ENCODE measurements around the gene ZNF212.

ZNF212 gene

GRCh38 chr7:149286811-149287400, 47.5 kb downstream of the ZNF212 start:
- no peak for DNase-seq (ENCODE audit: low spot score)

- no peak for DNase-seq (ENCODE audit: low spot score)
Measured at GRCh38 chr7:149287622-149288021, 48.2 kb downstream of the ZNF212 start.

- DNase-seq (ENCODE audit: low spot score) = no peak
Measured at GRCh38 chr7:149289262-149289661, 49.8 kb downstream of the ZNF212 start.

GRCh38 chr7:149289856-149290255, 50.4 kb downstream of the ZNF212 start:
- DNase-seq (ENCODE audit: low spot score) = no peak

- DNase-seq (ENCODE audit: low spot score) = no peak
Measured at GRCh38 chr7:149291036-149291780, 51.8 kb downstream of the ZNF212 start.

GRCh38 chr7:149291781-149292461, 52.5 kb downstream of the ZNF212 start:
- DNase-seq (ENCODE audit: low spot score) = no peak

GRCh38 chr7:149292462-149292823, 53.0 kb downstream of the ZNF212 start:
- DNase-seq (ENCODE audit: low spot score) = no peak

GRCh38 chr7:149293338-149293737, 53.9 kb downstream of the ZNF212 start:
- no peak for DNase-seq (ENCODE audit: low spot score)

- DNase-seq (ENCODE audit: low spot score) = no peak
Measured at GRCh38 chr7:149293946-149294633, 54.6 kb downstream of the ZNF212 start.

GRCh38 chr7:149294634-149295480, 55.4 kb downstream of the ZNF212 start:
- no peak for DNase-seq (ENCODE audit: low spot score)

GRCh38 chr7:149295481-149295850, 56.0 kb downstream of the ZNF212 start:
- DNase-seq (ENCODE audit: low spot score) = no peak

GRCh38 chr7:149296368-149296767, 56.9 kb downstream of the ZNF212 start:
- no peak for DNase-seq (ENCODE audit: low spot score)

GRCh38 chr7:149297034-149297755, 57.7 kb downstream of the ZNF212 start:
- no peak for DNase-seq (ENCODE audit: low spot score)

GRCh38 chr7:149300620-149301285, 61.3 kb downstream of the ZNF212 start:
- DNase-seq (ENCODE audit: low spot score) = no peak

GRCh38 chr7:149302222-149302621, 62.8 kb downstream of the ZNF212 start:
- no peak for DNase-seq (ENCODE audit: low spot score)

GRCh38 chr7:149302865-149303264, 63.4 kb downstream of the ZNF212 start:
- DNase-seq (ENCODE audit: low spot score) = no peak

- DNase-seq (ENCODE audit: low spot score) = no peak
Measured at GRCh38 chr7:149304006-149304405, 64.6 kb downstream of the ZNF212 start.
